Trophoblast cell (in vitro differentiated cells and primary cell): Measurements from ENCODE around the gene RBPMS2.
A peak's percentile ranks its signal among the peaks of the same experiment; 100 is the strongest.

Experiments used
- DNase-seq, 2 donors: peaks; one replicate each; pipeline ENCODE4 v3.0.0-alpha.2; 2016
- H2AFZ ChIP-seq: 2 replicates; pipeline ENCODE4 v1.6.1; 2013; ENCODE audit warnings: low read length, moderate library complexity, mild to moderate bottlenecking; ENCODE audit not compliant: insufficient read depth, poor library complexity
- H2AK5ac ChIP-seq: 2 replicates; pipeline ENCODE4 v1.6.1; 2013; ENCODE audit warnings: mild to moderate bottlenecking, low read length
- H2BK120ac ChIP-seq: 2 replicates; pipeline ENCODE4 v1.6.1; 2013; ENCODE audit warnings: low read length, mild to moderate bottlenecking, moderate library complexity; ENCODE audit not compliant: insufficient read depth, poor library complexity
- H2BK12ac ChIP-seq: 2 replicates; pipeline ENCODE4 v1.6.1; 2013; ENCODE audit warnings: mild to moderate bottlenecking, low read length, moderate library complexity
- H2BK5ac ChIP-seq: 2 replicates; pipeline ENCODE4 v1.6.1; 2013; ENCODE audit warnings: low read length, low read depth, moderate library complexity, mild to moderate bottlenecking; ENCODE audit not compliant: poor library complexity
- H3K14ac ChIP-seq: 2 replicates; pipeline ENCODE4 v1.6.1; 2013; ENCODE audit warnings: mild to moderate bottlenecking, low read length
- H3K18ac ChIP-seq: 2 replicates; pipeline ENCODE4 v1.6.1; 2013; ENCODE audit warnings: mild to moderate bottlenecking, low read length
- H3K23ac ChIP-seq: 2 replicates; pipeline ENCODE4 v1.6.1; 2013; ENCODE audit warnings: low read length
- H3K27ac ChIP-seq: 2 replicates; pipeline ENCODE4 v1.5.1; 2013; ENCODE audit warnings: low read depth, mild to moderate bottlenecking, inconsistent platforms, low read length, moderate library complexity
- H3K27me3 ChIP-seq: 2 replicates; pipeline ENCODE4 v1.6.1; 2013; ENCODE audit warnings: inconsistent platforms, mild to moderate bottlenecking, low read length, moderate library complexity; ENCODE audit not compliant: insufficient read depth
- H3K36me3 ChIP-seq, 2 experiments: 1 replicate in 1 of 2; 2 replicates in 1 of 2; pipeline ENCODE4 v1.6.1; 2013; ENCODE audit warnings: low read length in 2 of 2, mild to moderate bottlenecking in 2 of 2, moderate library complexity in 1 of 2; ENCODE audit not compliant: insufficient read depth in 2 of 2, control insufficient read depth in 1 of 2
- H3K4ac ChIP-seq: 2 replicates; pipeline ENCODE4 v1.6.1; 2013; ENCODE audit warnings: low read depth, mild to moderate bottlenecking, low read length, moderate library complexity
- H3K4me1 ChIP-seq, 2 experiments: 1 replicate in 1 of 2; 2 replicates in 1 of 2; pipeline ENCODE4 v1.6.1; 2013; ENCODE audit warnings: low read length in 2 of 2, mild to moderate bottlenecking in 2 of 2, moderate library complexity in 1 of 2; ENCODE audit not compliant: insufficient read depth in 2 of 2, control insufficient read depth in 1 of 2
- H3K4me2 ChIP-seq: 2 replicates; pipeline ENCODE4 v1.6.1; 2013; ENCODE audit warnings: inconsistent platforms, mild to moderate bottlenecking, low read length, moderate library complexity
- H3K4me3 ChIP-seq: 2 replicates; pipeline ENCODE4 v1.5.1; 2013; ENCODE audit warnings: mild to moderate bottlenecking, low read depth, low read length, inconsistent platforms
- H3K79me1 ChIP-seq: one replicate; pipeline ENCODE4 v1.6.1; 2013; ENCODE audit warnings: low read length
- H3K79me2 ChIP-seq: 2 replicates; pipeline ENCODE4 v1.6.1; 2013; ENCODE audit warnings: low read length, mild to moderate bottlenecking; ENCODE audit not compliant: control insufficient read depth, insufficient read depth, poor library complexity
- H3K9ac ChIP-seq: 2 replicates; pipeline ENCODE4 v1.6.1; 2013; ENCODE audit warnings: mild to moderate bottlenecking, low read length
- H3K9me3 ChIP-seq: 2 replicates; pipeline ENCODE4 v1.6.1; 2013; ENCODE audit warnings: low read depth, mild to moderate bottlenecking, control low read depth, inconsistent platforms, low read length; ENCODE audit not compliant: insufficient read depth
- H4K12ac ChIP-seq: 2 replicates; pipeline ENCODE4 v1.6.1; 2013; ENCODE audit warnings: low read depth, mild to moderate bottlenecking, low read length, moderate library complexity
- H4K8ac ChIP-seq: 2 replicates; pipeline ENCODE4 v1.6.1; 2013; ENCODE audit warnings: low read depth, mild to moderate bottlenecking, low read length, moderate library complexity
- H4K91ac ChIP-seq: one replicate; pipeline ENCODE4 v1.6.1; 2013; ENCODE audit warnings: low read depth, mild to moderate bottlenecking, low read length, moderate library complexity
- WGBS: extraction: QIAGEN DNeasy Blood & Tissue Kit; methylation state at CpG from one replicate; pipeline ENCODE4 v1.1.7; 2013; ENCODE audit warnings: missing lambda C conversion rate; ENCODE audit not compliant: insufficient read length, insufficient coverage; ENCODE audit errors: extremely low coverage; 5-methylcytosine and 5-hydroxymethylcytosine counted together

The RBPMS2 gene

DNA sequence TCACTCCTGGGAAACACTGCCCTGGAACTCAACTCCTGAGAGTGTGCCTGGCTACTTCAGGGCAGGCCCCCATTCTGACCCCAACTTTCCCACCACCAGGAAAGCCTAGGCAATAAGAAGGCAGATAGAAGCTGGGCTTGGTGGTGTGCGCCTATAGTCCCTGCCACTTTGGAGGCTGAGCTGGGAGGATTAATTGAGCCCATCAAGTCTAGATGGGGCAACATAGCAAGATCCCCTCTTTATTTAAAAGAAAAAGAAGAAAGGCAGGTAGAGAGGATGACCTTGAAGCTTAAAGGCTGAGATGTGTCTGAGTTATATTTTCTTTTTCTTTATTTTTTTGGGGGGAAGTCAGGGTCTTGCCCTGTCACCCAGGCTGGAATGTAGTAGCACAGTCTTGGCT lies 4.2 kb upstream of the RBPMS2 start:
- Histone ChIP-seq H3K4me1 (peaks cover 3 to 4% of the 10 kb centered on the region in 2 experiments), H3K14ac (no peak overlapping the region), H3K23ac (no peak overlapping the region), H3K27me3 (no peaks in the 10 kb centered on the region), H3K79me1 (peaks cover 14% of the 10 kb centered on the region), H3K9ac (no peak overlapping the region), H2BK12ac (no peak overlapping the region), H2AK5ac (no peak overlapping the region), H3K79me2 (peaks cover 12% of the 10 kb centered on the region), H3K4ac (no peak overlapping the region), H4K12ac (no peak overlapping the region), H3K27ac (no peak overlapping the region), H3K9me3 (no peaks in the 10 kb centered on the region), H3K18ac (no peak overlapping the region), H4K91ac (no peak overlapping the region), H3K36me3 (no peaks in the 10 kb centered on the region), H3K4me2 (no peak overlapping the region), H2AFZ (no peak overlapping the region), H2BK5ac (no peak overlapping the region), H2BK120ac (no peak overlapping the region), H4K8ac (no peak overlapping the region), H3K4me3 (no peak overlapping the region)
- WGBS = no CpG with 5 or more reads among the region's 1 CpG
- DNase-seq = no peak

GRCh38 chr15:64779024-64779423 lies 3.6 kb upstream of the RBPMS2 start:
- Histone ChIP-seq H3K9me3 (no peaks in the 10 kb centered on the region), H2BK120ac (no peak overlapping the region), H4K12ac (no peak overlapping the region), H3K36me3 (no peaks in the 10 kb centered on the region), H3K27me3 (no peaks in the 10 kb centered on the region), H3K18ac (no peak overlapping the region), H2AK5ac (no peak overlapping the region), H4K91ac (no peak overlapping the region), H3K4me1 (peaks cover 7 to 8% of the 10 kb centered on the region in 2 experiments), H3K4ac (no peak overlapping the region), H4K8ac (no peak overlapping the region), H3K4me2 (no peak overlapping the region), H3K23ac (no peak overlapping the region), H2BK12ac (no peak overlapping the region), H3K27ac (no peak overlapping the region), H2BK5ac (no peak overlapping the region), H3K9ac (no peak overlapping the region), H3K14ac (no peak overlapping the region), H3K4me3 (no peak overlapping the region), H3K79me1 (peaks cover 20% of the 10 kb centered on the region), H3K79me2 (peaks cover 16% of the 10 kb centered on the region), H2AFZ (no peak overlapping the region)
- DNase-seq = no peak
- WGBS = no CpG with 5 or more reads among the region's 2 CpGs

GRCh38 chr15:64776402-64776786 lies 1.0 kb upstream of the RBPMS2 start:
- H2BK5ac ChIP-seq = no peak overlapping the region
- no peak for DNase-seq
- H3K18ac ChIP-seq = peak overlapping the region; percentile 4
- peak overlapping the region; percentile 5 for H3K14ac ChIP-seq
- H3K79me2 ChIP-seq = peaks cover 22% of the 10 kb centered on the region
- H3K23ac ChIP-seq = no peak overlapping the region
- H2AK5ac ChIP-seq = no peak overlapping the region
- peak overlapping the region; percentile 37 for H4K8ac ChIP-seq
- H4K12ac ChIP-seq = peak overlapping the region; percentile 40
- no peak overlapping the region for H3K27ac ChIP-seq
- H3K4ac ChIP-seq = peak overlapping the region; percentile 88
- H3K4me2 ChIP-seq = peak overlapping the region; percentile 93
- no peaks in the 10 kb centered on the region for H3K27me3 ChIP-seq
- H2BK120ac ChIP-seq = peak overlapping the region; percentile 64
- H2BK12ac ChIP-seq = peak overlapping the region; percentile 10
- H3K9me3 ChIP-seq = no peaks in the 10 kb centered on the region
- peak overlapping the region; percentile 94 for H4K91ac ChIP-seq
- peak overlapping the region; percentile 5 for H3K9ac ChIP-seq
- H3K36me3 ChIP-seq = no peaks in the 10 kb centered on the region
- peaks cover 21% of the 10 kb centered on the region for H3K79me1 ChIP-seq
- peaks cover 17 to 25% of the 10 kb centered on the region in 2 experiments for H3K4me1 ChIP-seq
- peak overlapping the region; percentile 85 for H2AFZ ChIP-seq
- H3K4me3 ChIP-seq = peak overlapping the region; percentile 79
- no CpG with 5 or more reads among the region's 25 CpGs for WGBS

GRCh38 chr15:64774629-64775493 lies 528 bp downstream of the RBPMS2 start:
- Histone ChIP-seq H3K27ac (peak overlapping the region; percentile 82), H3K4me3 (peak overlapping the region; percentile 91), H3K14ac (peak overlapping the region; percentile 94), H3K4me1 (peaks cover 17 to 25% of the 10 kb centered on the region in 2 experiments), H2BK5ac (peak overlapping the region; percentile 54), H3K4me2 (peak overlapping the region; percentile 85), H3K27me3 (no peaks in the 10 kb centered on the region), H3K36me3 (no peaks in the 10 kb centered on the region), H3K79me1 (peaks cover 21% of the 10 kb centered on the region), H4K8ac (peak overlapping the region; percentile 95), H4K91ac (peak overlapping the region; percentile 96), H2AFZ (peak overlapping the region; percentile 73), H3K23ac (no peak overlapping the region), H3K9ac (peak overlapping the region; percentile 61), H2BK120ac (peak overlapping the region; percentile 52), H2AK5ac (peak overlapping the region; percentile 70), H4K12ac (peak overlapping the region; percentile 85), H2BK12ac (peak overlapping the region; percentile 18), H3K79me2 (peaks cover 25% of the 10 kb centered on the region), H3K18ac (peak overlapping the region; percentile 95), H3K9me3 (no peaks in the 10 kb centered on the region), H3K4ac (peak overlapping the region; percentile 81)
- no CpG with 5 or more reads among the region's 115 CpGs for WGBS
- DNase-seq = peak in 1 of 2 donors; percentile 34
